Measurements from ENCODE around the gene KRT38.

The KRT38 gene

GRCh38 chr17:41440531-41441033 is at the start of gene KRT38:
Gene KRT38 (minus strand): TSS chr17:41440983. CDS start chr17:41440921, 62 bp downstream.
- DNase-seq, result no peak

GRCh38 chr17:41489531-41489930 is 48.7 kb upstream of the KRT38 start, which contains the start of gene KRT36:
Gene KRT36 (minus strand): TSS chr17:41489910. CDS start chr17:41489864, 46 bp downstream.
- DNase-seq, result no peak

GRCh38 chr17:41486809-41487530 is 46.2 kb upstream of the KRT38 start:
- no peak for DNase-seq

- no peak for DNase-seq
Observed at GRCh38 chr17:41486316-41486715, 45.5 kb upstream of the KRT38 start.

GRCh38 chr17:41484920-41485904 is 44.4 kb upstream of the KRT38 start:
- DNase-seq, result no peak

GRCh38 chr17:41483991-41484826 is 43.4 kb upstream of the KRT38 start:
- DNase-seq, result no peak

- DNase-seq, result no peak
Observed at GRCh38 chr17:41483531-41483930, 42.7 kb upstream of the KRT38 start.

GRCh38 chr17:41481036-41481435 is 40.3 kb upstream of the KRT38 start, which contains the start of gene KRT35:
Gene KRT35 (minus strand): TSS chr17:41481151. CDS start chr17:41481097, 54 bp downstream.
- no peak for DNase-seq

GRCh38 chr17:41480581-41480980 is 39.8 kb upstream of the KRT38 start:
- DNase-seq, result no peak

- no peak for DNase-seq
Observed at GRCh38 chr17:41480136-41480535, 39.4 kb upstream of the KRT38 start.

- DNase-seq, result no peak
Observed at GRCh38 chr17:41478237-41478636, 37.5 kb upstream of the KRT38 start.

- DNase-seq, result no peak
Observed at GRCh38 chr17:41476866-41477815, 36.4 kb upstream of the KRT38 start.

GRCh38 chr17:41475421-41475820 is 34.6 kb upstream of the KRT38 start:
- DNase-seq, result no peak

- no peak for DNase-seq
Observed at GRCh38 chr17:41474863-41475262, 34.1 kb upstream of the KRT38 start.

- DNase-seq, result no peak
Observed at GRCh38 chr17:41468346-41468745, 27.6 kb upstream of the KRT38 start.

GRCh38 chr17:41467561-41467960 is 26.8 kb upstream of the KRT38 start:
- DNase-seq, result no peak

GRCh38 chr17:41466988-41467387 is 26.2 kb upstream of the KRT38 start, which contains the start of gene KRT32:
Gene KRT32 (minus strand): TSS chr17:41467386. CDS start chr17:41467325, 61 bp downstream.
- no peak for DNase-seq

- DNase-seq, result no peak
Observed at GRCh38 chr17:41464682-41465081, 23.9 kb upstream of the KRT38 start.

- DNase-seq, result no peak
Observed at GRCh38 chr17:41464173-41464572, 23.4 kb upstream of the KRT38 start.

GRCh38 chr17:41463746-41464145 is 23.0 kb upstream of the KRT38 start:
- no peak for DNase-seq

- no peak for DNase-seq
Observed at GRCh38 chr17:41462705-41463104, 21.9 kb upstream of the KRT38 start.
